Liver (tissue), 9 donors: ENCODE results near the gene ATXN1. TPM values are rescaled to one million over a fixed set of nuclear protein-coding genes. Genes with fewer than 3 reads are reported as not detected.

ENCODE experiments used
- DNase-seq: peaks from one replicate; pipeline ENCODE4 v3.0.0-alpha.2; 2017; ENCODE audit warnings: low spot score
- H3K27ac ChIP-seq, 2 donors: one replicate each; pipeline ENCODE4 v1.7.0; 2013; ENCODE audit warnings: inconsistent platforms in 2 of 2, low read length in 2 of 2, control low read depth in 1 of 2, low read depth in 1 of 2, mild to moderate bottlenecking in 1 of 2
- H3K27me3 ChIP-seq, 4 donors: one replicate each; pipeline versions ENCODE4 v1.6.1 to v1.7.0; 2013; ENCODE audit warnings: low read length in 3 of 4, inconsistent platforms in 1 of 4, mild to moderate bottlenecking in 1 of 4, moderate library complexity in 1 of 4; ENCODE audit not compliant: control insufficient read depth in 4 of 4, insufficient read depth in 4 of 4
- H3K36me3 ChIP-seq, 4 donors: one replicate each; pipeline versions ENCODE4 v1.6.1 to v1.7.0; 2013; ENCODE audit warnings: low read length in 3 of 4, mild to moderate bottlenecking in 3 of 4, low read depth in 1 of 4, moderate library complexity in 1 of 4; ENCODE audit not compliant: control insufficient read depth in 4 of 4, insufficient read depth in 3 of 4
- H3K4me1 ChIP-seq, 4 donors: one replicate each; pipeline versions ENCODE4 v1.6.1 to v1.7.0; 2013; ENCODE audit warnings: low read length in 3 of 4, mild to moderate bottlenecking in 3 of 4, moderate library complexity in 1 of 4; ENCODE audit not compliant: control insufficient read depth in 4 of 4, insufficient read depth in 4 of 4
- H3K4me3 ChIP-seq, 3 donors: one replicate each; pipeline versions ENCODE4 v1.6.1 to v1.7.0; 2013; ENCODE audit warnings: low read length in 3 of 3, control low read depth in 1 of 3, low read depth in 1 of 3, mild to moderate bottlenecking in 1 of 3
- H3K9ac ChIP-seq, 2 donors: one replicate each; pipeline ENCODE4 v1.7.0; 2013; ENCODE audit warnings: low read length in 2 of 2, mild to moderate bottlenecking in 2 of 2, moderate library complexity in 2 of 2, control low read depth in 1 of 2, low read depth in 1 of 2
- H3K9me3 ChIP-seq, 4 donors: one replicate each; pipeline versions ENCODE4 v1.6.1 to v1.7.0; 2013; ENCODE audit warnings: low read length in 3 of 4; ENCODE audit not compliant: control insufficient read depth in 4 of 4
- CTCF ChIP-seq: fragments of 150-350 bp; IDR thresholded peaks from 2 replicates; pipeline ENCODE4 v1.5.1; 2017; ENCODE audit warnings: improper control_type of control experiment, low read depth, low read length; ENCODE audit not compliant: missing input control
- GABPA ChIP-seq, 2 donors: IDR thresholded peaks in 1 of 2; conservative IDR thresholded peaks in 1 of 2; 2 replicates each; pipeline ENCODE4 v1.6.1; 2016; ENCODE audit warnings: antibody characterized with exemption in 2 of 2, mild to moderate bottlenecking in 1 of 2, moderate library complexity in 1 of 2
- HNF4A ChIP-seq, 2 donors: conservative IDR thresholded peaks; 2 replicates each; pipeline ENCODE4 v1.6.1; 2016; ENCODE audit warnings: antibody characterized with exemption in 2 of 2, mild to moderate bottlenecking in 2 of 2
- HNF4G ChIP-seq: IDR thresholded peaks from 2 replicates; pipeline ENCODE4 v1.6.1; 2016; ENCODE audit warnings: antibody characterized with exemption
- REST ChIP-seq: IDR thresholded peaks from 2 replicates; pipeline ENCODE4 v1.6.1; 2016; ENCODE audit warnings: antibody characterized with exemption, mild to moderate bottlenecking
- SP1 ChIP-seq: IDR thresholded peaks from 2 replicates; pipeline ENCODE4 v1.6.1; 2018; ENCODE audit warnings: antibody characterized with exemption, mild to moderate bottlenecking
- TAF1 ChIP-seq: conservative IDR thresholded peaks from 2 replicates; pipeline ENCODE4 v1.6.1; 2016; ENCODE audit warnings: antibody characterized with exemption, mild to moderate bottlenecking
- WGBS: extraction: QIAGEN DNeasy Blood & Tissue Kit; methylation state at CpG from one replicate; pipeline ENCODE4 v1.1.7; 2013; 5-methylcytosine and 5-hydroxymethylcytosine counted together
- polyA plus RNA-seq, 2 donors: library from polyadenylated mRNA; stranded (reverse) in 1 of 2; unstranded in 1 of 2; fragments of 200-250 nt in 1 of 2; fragments of >200 nt in 1 of 2; fragmentation: Nextera tagmentation in 1 of 2; extraction: Ambion mirVana in 1 of 2; gene quantifications; one replicate each; pipeline versions ENCODE4 v1.2.1 to v1.2.3, GENCODE V29; 2013 to 2015
- total RNA-seq, 2 donors: library from RNA; depleted of rRNA; stranded (reverse); fragments of >200 nt; gene quantifications; one replicate each; pipeline ENCODE4 v1.2.3, GENCODE V29; 2014
- donor health status: healthy.
- donor health status: healthy.
- donor health status: healthy.
- donor health status: healthy.
- donor health status: healthy.

The ATXN1 gene
- total and polyA plus RNA-seq, 4 donors, result 4.3 to 29.7 (median 8.2) TPM

GRCh38 chr6:16592223-16592911 is 168.9 kb downstream of the ATXN1 start:
- no peak for DNase-seq
- WGBS, result 94% methylated on average over 12 of the region's 12 CpGs
- peaks cover 0 to 3% (median 1%) of the 10 kb centered on the region in 4 donors for H3K4me1 ChIP-seq
- no peaks in the 10 kb centered on the region for H3K27me3 ChIP-seq
- no peak overlapping the region for H3K4me3 ChIP-seq
- no peak for TF ChIP-seq CTCF
- TF ChIP-seq SP1, result no peak
- TF ChIP-seq REST, result no peak
- TF ChIP-seq TAF1, result no peak
- TF ChIP-seq GABPA (IDR thresholded peaks at IDR 0.05 in 1 of 2, conservative IDR thresholded peaks at IDR 0.05 in 1 of 2), result no peak
- H3K27ac ChIP-seq, result no peak overlapping the region
- H3K9ac ChIP-seq, result no peak overlapping the region
- H3K9me3 ChIP-seq, result no peaks in the 10 kb centered on the region
- H3K36me3 ChIP-seq, result no peaks in the 10 kb centered on the region

GRCh38 chr6:16591396-16592222 is 169.7 kb downstream of the ATXN1 start:
- Histone ChIP-seq H3K9me3 (no peaks in the 10 kb centered on the region), H3K27ac (no peak overlapping the region), H3K36me3 (no peaks in the 10 kb centered on the region), H3K4me3 (no peak overlapping the region), H3K27me3 (no peaks in the 10 kb centered on the region), H3K9ac (no peak overlapping the region), H3K4me1 (peaks cover 0 to 3% (median 2%) of the 10 kb centered on the region in 4 donors)
- no peak for DNase-seq
- TF ChIP-seq HNF4A (conservative IDR thresholded peaks at IDR 0.05), result no peak
- TF ChIP-seq REST, result no peak
- no peak for TF ChIP-seq HNF4G
- TF ChIP-seq GABPA (IDR thresholded peaks at IDR 0.05 in 1 of 2, conservative IDR thresholded peaks at IDR 0.05 in 1 of 2), result no peak
- WGBS, result 86% methylated on average over 11 of the region's 11 CpGs
